ENCODE data around the gene PKP3. TPM values are rescaled to one million over a fixed set of nuclear protein-coding genes. Genes with fewer than 3 reads are reported as not detected.
A peak's percentile ranks its signal among the peaks of the same experiment; 100 is the strongest.

The PKP3 gene
- total RNA-seq, 4 donors from 2014 or later: 612 to 880 (median 754) TPM

GRCh38 chr11:406796-407650, 13.0 kb downstream of the PKP3 start:
- WGBS, 2 donors: 2 to 17% methylated on average over 11 to 32 of the region's 91 CpGs
- intact Hi-C loops (cut with DNase I; ENCODE audit: low total_unique reads): loop anchor here (10.0 kb wide), 1 partner anchor 98 kb away; the partner anchor contains the start of gene RNH1
- TF ChIP-seq CTCF (IDR thresholded peaks at IDR 0.05) (no peak), POLR2A (IDR thresholded peaks at IDR 0.05) (no peak)
- H3K4me3 ChIP-seq (ENCODE audit: low read depth, poor library complexity, severe bottlenecking): peak overlapping the region; percentile 23
- DNase-seq (ENCODE audit: low spot score in 2 of 2): peak; percentile 77 to 95

GRCh38 chr11:407651-408123, 13.7 kb downstream of the PKP3 start:
- 69 to 72% methylated on average over 15 to 28 of the region's 28 CpGs for WGBS, 2 donors
- TF ChIP-seq POLR2A (IDR thresholded peaks at IDR 0.05): no peak
- no peak for TF ChIP-seq CTCF (IDR thresholded peaks at IDR 0.05)
- no peak overlapping the region for H3K4me3 ChIP-seq (ENCODE audit: low read depth, poor library complexity, severe bottlenecking)
- intact Hi-C loops (cut with DNase I; ENCODE audit: low total_unique reads): loop anchor here (10.0 kb wide), 1 partner anchor 97 kb away; the partner anchor contains the start of gene RNH1
- DNase-seq (ENCODE audit: low spot score in 2 of 2): no peak

- WGBS, 2 donors: 86 to 88% methylated on average over 10 to 15 of the region's 15 CpGs
- no peak for DNase-seq (ENCODE audit: low spot score in 2 of 2)
- no peak overlapping the region for H3K4me3 ChIP-seq (ENCODE audit: low read depth, poor library complexity, severe bottlenecking)
- intact Hi-C loops (cut with DNase I; ENCODE audit: low total_unique reads): loop anchor here (10.0 kb wide), 1 partner anchor 96 kb away; the partner anchor contains the start of gene RNH1
- TF ChIP-seq CTCF (IDR thresholded peaks at IDR 0.05) (no peak), POLR2A (IDR thresholded peaks at IDR 0.05) (no peak)
These were observed 14.4 kb downstream of the PKP3 start for GRCh38 chr11:408154-409007.

- TF ChIP-seq CTCF (IDR thresholded peaks at IDR 0.05) (no peak), POLR2A (IDR thresholded peaks at IDR 0.05) (no peak)
- intact Hi-C loops (cut with DNase I; ENCODE audit: low total_unique reads): loop anchor here (10.0 kb wide), 1 partner anchor 96 kb away; the partner anchor contains the start of gene RNH1
- DNase-seq (ENCODE audit: low spot score in 2 of 2): no peak
- no peak overlapping the region for H3K4me3 ChIP-seq (ENCODE audit: low read depth, poor library complexity, severe bottlenecking)
- 83 to 86% methylated on average over 4 to 7 of the region's 7 CpGs for WGBS, 2 donors
These were observed 15.1 kb downstream of the PKP3 start for GRCh38 chr11:409008-409599.

Measured in lower leg skin (tissue), 4 donors.